HG03103 (cell line): Measurements from ENCODE around the gene SNX33.

Experiments
- ATAC-seq: cut with Tn5 transposase; IDR thresholded peaks from one replicate; pipeline ENCODE4 v1.9.1; 2021; ENCODE audit warnings: low read depth; ENCODE audit not compliant: unreplicated experiment

The SNX33 gene

GRCh38 chr15:75641179-75641503, 6.6 kb upstream of the SNX33 start:
- no peak for ATAC-seq

DNA sequence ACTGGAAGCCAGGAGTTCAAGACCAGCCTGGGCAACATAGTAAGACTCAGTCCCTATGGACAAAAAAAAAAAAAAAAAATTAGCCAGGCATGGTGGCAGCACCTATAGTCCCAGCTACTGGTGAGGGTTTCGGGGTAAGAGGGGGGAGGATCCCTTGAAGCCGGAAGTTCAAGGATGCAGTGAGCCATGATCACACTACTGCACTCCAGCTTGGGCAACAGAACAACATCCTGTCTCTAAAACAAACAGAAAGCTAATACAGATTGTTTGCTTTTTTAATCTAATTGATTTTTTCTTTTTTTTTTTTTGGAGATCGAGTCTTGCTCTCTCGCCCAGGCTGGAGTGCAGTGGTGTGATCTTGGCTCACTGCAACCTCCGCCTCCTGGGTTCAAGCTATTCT, 6.1 kb upstream of the SNX33 start:
- ATAC-seq, result no peak

DNA sequence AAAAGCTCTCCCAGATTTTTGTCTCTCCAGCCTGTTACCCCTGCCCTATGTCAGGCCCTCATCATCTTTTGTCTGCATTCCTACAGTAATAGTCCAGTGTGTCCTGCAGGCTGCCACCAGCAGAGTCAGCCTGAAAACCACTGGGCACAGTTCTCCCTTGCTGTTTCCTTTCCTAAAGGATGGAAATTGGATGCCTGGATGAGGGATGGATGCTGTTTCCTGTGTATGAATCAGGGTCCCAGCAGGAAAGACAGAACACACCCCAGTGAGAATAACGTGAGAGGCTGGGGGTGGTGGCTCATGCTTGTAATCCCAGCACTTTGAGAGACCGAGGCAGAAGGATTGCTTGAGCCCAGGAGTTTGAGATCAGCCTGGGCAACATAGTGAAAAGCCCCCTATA, 3.3 kb upstream of the SNX33 start:
- no peak for ATAC-seq

- no peak for ATAC-seq
Measured at GRCh38 chr15:75646112-75646943, 1.4 kb upstream of the SNX33 start.

- ATAC-seq, result no peak
Measured at GRCh38 chr15:75646944-75647364, 758 bp upstream of the SNX33 start.

- no peak for ATAC-seq
Measured at GRCh38 chr15:75648156-75649000, 666 bp downstream of the SNX33 start.

GRCh38 chr15:75649045-75649761, 1.5 kb downstream of the SNX33 start:
- no peak for ATAC-seq

DNA sequence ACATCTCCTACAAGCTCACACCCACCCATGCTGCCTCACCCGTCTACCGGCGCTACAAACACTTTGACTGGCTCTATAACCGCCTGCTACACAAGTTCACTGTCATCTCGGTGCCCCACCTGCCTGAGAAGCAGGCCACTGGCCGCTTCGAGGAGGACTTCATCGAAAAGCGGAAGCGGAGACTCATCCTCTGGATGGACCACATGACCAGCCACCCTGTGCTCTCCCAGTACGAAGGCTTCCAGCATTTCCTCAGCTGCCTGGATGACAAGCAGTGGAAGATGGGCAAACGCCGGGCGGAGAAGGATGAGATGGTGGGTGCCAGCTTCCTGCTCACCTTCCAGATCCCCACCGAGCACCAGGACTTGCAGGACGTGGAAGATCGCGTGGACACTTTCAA, 2.1 kb downstream of the SNX33 start:
- ATAC-seq, result no peak

GRCh38 chr15:75650908-75651809, 3.4 kb downstream of the SNX33 start:
- no peak for ATAC-seq

GRCh38 chr15:75651810-75652543, 4.3 kb downstream of the SNX33 start:
- no peak for ATAC-seq

DNA sequence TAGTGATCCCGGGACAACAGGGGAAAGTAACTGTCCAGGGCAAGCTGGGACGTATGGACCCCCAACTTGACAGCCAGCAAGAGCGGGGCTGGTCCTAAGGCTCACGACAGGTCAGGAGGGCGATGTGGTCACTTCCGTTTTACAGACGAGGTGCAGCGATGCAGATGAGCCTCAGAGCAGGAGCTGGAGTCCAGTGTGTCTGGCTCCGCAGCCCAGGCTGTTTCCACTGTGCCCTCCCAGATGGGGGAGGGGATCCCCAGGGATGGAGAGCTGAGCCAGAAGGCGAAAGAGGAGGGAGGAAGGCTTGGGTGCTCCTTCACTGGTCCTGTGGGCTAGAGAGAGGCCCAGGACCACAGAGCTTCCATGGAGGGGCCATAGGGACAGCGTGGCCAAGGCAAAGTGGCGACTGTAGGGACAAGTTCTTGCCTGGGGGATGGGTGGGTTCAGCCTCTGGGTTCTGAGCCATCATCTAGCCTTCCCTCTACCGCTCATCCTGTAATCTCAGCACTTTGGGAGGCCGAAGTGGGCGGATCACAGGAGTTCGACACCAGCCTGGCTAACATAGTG, 5.7 kb downstream of the SNX33 start:
- no peak for ATAC-seq

- no peak for ATAC-seq
Measured at GRCh38 chr15:75654201-75654907, 6.6 kb downstream of the SNX33 start.

DNA sequence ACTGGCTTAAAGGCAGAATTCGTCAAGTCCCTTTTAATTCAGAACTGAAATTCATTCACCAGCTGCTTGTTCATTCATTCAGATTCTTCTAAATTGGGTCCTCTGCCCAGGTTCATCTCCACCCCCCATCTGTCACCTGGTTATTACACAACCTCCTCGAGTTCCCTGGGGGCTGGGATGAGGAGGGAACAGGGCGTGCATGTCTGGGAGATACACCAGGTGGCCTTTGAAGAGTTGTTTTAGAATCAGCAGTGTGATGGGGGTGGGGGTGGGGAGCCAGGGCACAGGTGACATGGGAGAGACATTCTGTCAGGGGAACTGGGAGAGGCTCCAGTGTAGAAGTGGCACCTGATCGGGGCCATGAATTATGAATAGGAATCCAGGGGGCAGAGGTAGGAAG, 8.2 kb downstream of the SNX33 start:
- ATAC-seq, result no peak

DNA sequence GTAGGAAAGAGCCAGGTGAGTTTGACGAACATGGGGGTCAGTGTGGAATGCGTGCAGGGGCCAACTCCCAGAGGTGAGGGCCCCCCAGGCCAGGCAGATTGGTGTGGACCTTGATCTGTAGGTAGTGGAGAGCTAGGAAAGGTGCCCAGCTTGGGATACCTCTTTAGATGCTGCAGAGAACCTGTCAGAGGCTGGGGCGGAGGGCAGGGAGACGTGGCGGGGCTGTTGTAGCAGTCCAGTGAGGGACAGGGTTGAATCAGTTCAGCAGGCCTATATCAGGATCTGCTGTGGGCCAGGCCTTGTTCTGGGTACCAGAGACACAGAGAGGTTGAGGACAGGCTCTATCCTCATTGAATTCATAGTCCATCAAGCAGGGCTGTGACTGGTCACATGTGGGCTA, 8.6 kb downstream of the SNX33 start:
- ATAC-seq, result no peak

DNA sequence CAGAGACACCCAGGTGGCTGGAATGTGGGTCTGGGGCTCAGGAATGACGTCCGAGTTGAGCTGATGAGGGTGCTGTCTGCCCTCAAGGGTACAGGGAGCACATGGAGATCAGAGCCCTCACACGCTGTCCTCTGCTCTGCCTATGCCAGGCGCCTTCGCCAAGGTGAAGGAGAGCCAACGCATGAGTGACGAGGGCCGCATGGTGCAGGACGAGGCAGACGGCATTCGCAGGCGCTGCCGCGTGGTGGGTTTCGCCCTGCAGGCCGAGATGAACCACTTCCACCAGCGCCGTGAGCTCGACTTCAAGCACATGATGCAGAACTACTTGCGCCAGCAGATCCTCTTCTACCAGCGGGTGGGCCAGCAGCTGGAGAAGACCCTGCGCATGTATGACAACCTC, 9.1 kb downstream of the SNX33 start:
- ATAC-seq, result no peak

- no peak for ATAC-seq
Measured at GRCh38 chr15:75659141-75659771, 11.5 kb downstream of the SNX33 start.

DNA sequence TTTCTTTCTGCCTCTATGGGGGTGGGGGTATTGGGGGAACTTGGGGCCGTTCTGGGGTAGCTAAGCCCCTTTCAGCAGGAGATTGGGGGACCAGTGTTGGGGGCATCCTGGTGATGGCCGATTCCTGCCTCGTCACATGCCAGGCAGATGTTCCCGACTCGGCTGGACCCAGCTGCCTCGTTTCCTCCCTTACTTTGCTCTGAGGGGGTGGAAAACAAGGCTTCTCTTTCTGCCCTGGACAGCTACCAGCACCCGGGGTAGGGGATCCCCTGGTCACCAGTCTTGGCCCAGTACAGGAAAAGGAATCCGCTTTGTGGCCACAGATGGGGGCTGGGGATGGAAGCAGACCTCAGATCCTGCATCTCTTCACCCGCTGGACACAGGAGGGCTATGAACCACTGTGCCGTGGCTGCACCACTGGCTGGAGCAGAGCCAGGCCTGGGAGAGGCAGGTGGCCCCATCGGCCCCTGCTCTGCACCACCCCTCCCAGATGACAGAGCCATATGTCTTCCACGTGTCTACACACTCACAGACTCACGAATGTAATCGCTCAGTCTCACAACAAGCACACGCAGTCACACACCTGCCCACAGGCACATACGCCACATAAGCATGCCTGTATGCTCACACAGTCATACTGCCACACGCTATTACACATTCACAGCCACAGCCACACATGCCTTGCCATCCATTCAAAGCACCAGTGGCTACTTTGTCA, 12.4 kb downstream of the SNX33 start:
- no peak for ATAC-seq
